NCI-H1105 (cell line): Measurements from ENCODE around the gene PDGFC.

ENCODE experiments used
- DNase-seq: peaks from one replicate; lab custom pipeline; 2025; lab: John Stamatoyannopoulos, UW

Gene PDGFC

GRCh38 chr4:156829201-156829873 is 142.3 kb downstream of the PDGFC start:
- DNase-seq, result no peak

- DNase-seq, result no peak
Measured at GRCh38 chr4:156827519-156827918, 144.1 kb downstream of the PDGFC start.

- DNase-seq, result no peak
Measured at GRCh38 chr4:156825074-156825473, 146.5 kb downstream of the PDGFC start.

- no peak for DNase-seq
Measured at GRCh38 chr4:156824451-156825060, 147.0 kb downstream of the PDGFC start.

GRCh38 chr4:156820931-156821330 is 150.7 kb downstream of the PDGFC start:
- DNase-seq, result no peak

- no peak for DNase-seq
Measured at GRCh38 chr4:156816360-156816755, 155.2 kb downstream of the PDGFC start.

GRCh38 chr4:156815717-156816359 is 155.8 kb downstream of the PDGFC start:
- DNase-seq, result peak; percentile 70

GRCh38 chr4:156811963-156812362 is 159.6 kb downstream of the PDGFC start:
- DNase-seq, result no peak

GRCh38 chr4:156811286-156811685 is 160.3 kb downstream of the PDGFC start:
- DNase-seq, result no peak

GRCh38 chr4:156805696-156806095 is 165.9 kb downstream of the PDGFC start:
- peak; percentile 21 for DNase-seq

GRCh38 chr4:156803056-156803455 is 168.5 kb downstream of the PDGFC start:
- DNase-seq, result no peak

GRCh38 chr4:156800463-156800862 is 171.1 kb downstream of the PDGFC start:
- DNase-seq, result no peak

- DNase-seq, result no peak
Measured at GRCh38 chr4:156799121-156799589, 172.4 kb downstream of the PDGFC start.

GRCh38 chr4:156798438-156798837 is 173.2 kb downstream of the PDGFC start:
- no peak for DNase-seq

- no peak for DNase-seq
Measured at GRCh38 chr4:156797206-156797605, 174.4 kb downstream of the PDGFC start.

- DNase-seq, result no peak
Measured at GRCh38 chr4:156795727-156796126, 175.9 kb downstream of the PDGFC start.

GRCh38 chr4:156794863-156795262 is 176.7 kb downstream of the PDGFC start:
- DNase-seq, result no peak

- DNase-seq, result no peak
Measured at GRCh38 chr4:156792462-156793085, 179.0 kb downstream of the PDGFC start.

- DNase-seq, result no peak
Measured at GRCh38 chr4:156790866-156791265, 180.7 kb downstream of the PDGFC start.

GRCh38 chr4:156788782-156789181 is 182.8 kb downstream of the PDGFC start:
- no peak for DNase-seq

GRCh38 chr4:156786713-156787112 is 184.9 kb downstream of the PDGFC start:
- DNase-seq, result no peak

- DNase-seq, result no peak
Measured at GRCh38 chr4:156784970-156785369, 186.6 kb downstream of the PDGFC start.

- no peak for DNase-seq
Measured at GRCh38 chr4:156783966-156784365, 187.6 kb downstream of the PDGFC start.
